ENCODE measurements around the gene SHROOM2. TPM values are rescaled to one million over a fixed set of nuclear protein-coding genes. Genes with fewer than 3 reads are reported as not detected.

The SHROOM2 gene
- total RNA-seq, 1 experiment from 2014 or later: 14.2 TPM

DNA sequence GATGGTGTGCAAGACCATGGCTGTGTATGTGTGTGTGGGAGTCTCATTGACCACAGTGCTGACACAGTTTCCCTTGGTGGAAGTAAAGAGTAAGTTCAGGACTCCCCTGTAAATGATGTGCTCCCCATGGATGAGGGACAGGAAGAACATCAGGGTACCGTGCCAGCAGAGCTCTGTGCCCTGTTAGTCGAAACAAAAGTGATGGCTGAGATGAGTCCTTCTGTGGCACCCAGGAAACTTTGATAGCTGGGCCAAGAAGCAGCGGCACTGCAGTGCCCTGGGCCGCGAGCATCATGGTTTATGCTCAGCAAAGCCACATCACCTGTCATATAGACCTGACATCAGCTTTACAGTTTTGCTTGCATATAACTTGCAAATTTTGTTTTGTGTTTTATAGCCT lies 119.5 kb downstream of the SHROOM2 start:
- Mint-ChIP-seq H3K36me3 (ENCODE audit: insufficient read depth, unreplicated experiment) (peaks cover 5% of the 10 kb centered on the region), H3K27me3 (ENCODE audit: insufficient read depth, unreplicated experiment) (no peaks in the 10 kb centered on the region), H3K4me3 (ENCODE audit: unreplicated experiment) (no peak overlapping the region), H3K9me3 (ENCODE audit: unreplicated experiment) (no peaks in the 10 kb centered on the region), H3K4me1 (ENCODE audit: low read depth, unreplicated experiment) (no peaks in the 10 kb centered on the region), H3K27ac (ENCODE audit: unreplicated experiment) (no peak overlapping the region)
- Histone ChIP-seq H3K9me3 (no peaks in the 10 kb centered on the region), H3K27me3 (replicated peaks; ENCODE audit: control insufficient read depth, insufficient read depth, low read length) (no peaks in the 10 kb centered on the region), H3K4me3 (ENCODE audit: low read depth, low read length) (no peak overlapping the region), H3K4me1 (no peaks in the 10 kb centered on the region), H3K36me3 (ENCODE audit: control insufficient read depth, insufficient read depth, low read length) (no peaks in the 10 kb centered on the region)
- ChIA-PET POLR2A (no interaction called here), CTCF (no interaction called here)
- DNase-seq: no peak
- BruUV-seq (replicated peaks): no TSS peak
- TF ChIP-seq CTCF (IDR thresholded peaks at IDR 0.05; ENCODE audit: insufficient read depth in 1 of 2, low read depth in 1 of 2, low read length in 1 of 2, severe bottlenecking in 1 of 2, unreplicated experiment in 1 of 2): no peak
- intact Hi-C loops (cut with micrococcal nuclease; ENCODE audit: unreplicated experiment): no loop called here

DNA sequence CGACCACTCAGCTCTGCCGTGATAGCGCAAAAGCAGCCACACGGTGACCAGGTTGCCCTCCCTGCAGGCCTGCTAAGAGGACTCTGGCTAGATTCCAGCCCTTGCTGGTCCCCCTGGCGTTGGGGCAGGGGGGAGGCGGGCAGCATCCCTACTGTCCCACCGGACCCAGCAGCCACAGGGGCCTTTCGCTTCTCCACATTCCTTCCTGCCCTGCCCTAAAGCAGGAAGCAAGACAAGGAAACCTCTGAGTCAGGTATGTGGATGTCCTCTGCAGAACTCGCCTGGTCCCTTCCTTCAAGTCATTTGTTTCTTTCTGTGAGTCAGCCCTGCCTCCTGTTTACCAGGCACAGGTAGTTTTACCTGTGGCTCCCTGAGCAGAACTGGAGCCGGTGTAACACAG lies 120.7 kb downstream of the SHROOM2 start:
- CTCF ChIA-PET: no interaction called here
- peak in 1 of 2 experiments; percentile 3 for DNase-seq
- TF ChIP-seq CTCF (IDR thresholded peaks at IDR 0.05; ENCODE audit: insufficient read depth in 1 of 2, low read depth in 1 of 2, low read length in 1 of 2, severe bottlenecking in 1 of 2, unreplicated experiment in 1 of 2): no peak
- Mint-ChIP-seq H3K4me3 (ENCODE audit: unreplicated experiment) (no peak overlapping the region), H3K36me3 (ENCODE audit: insufficient read depth, unreplicated experiment) (peaks cover 5% of the 10 kb centered on the region), H3K27ac (ENCODE audit: unreplicated experiment) (no peak overlapping the region), H3K27me3 (ENCODE audit: insufficient read depth, unreplicated experiment) (no peaks in the 10 kb centered on the region), H3K9me3 (ENCODE audit: unreplicated experiment) (no peaks in the 10 kb centered on the region), H3K4me1 (ENCODE audit: low read depth, unreplicated experiment) (no peaks in the 10 kb centered on the region)
- H3K4me1 ChIP-seq: no peaks in the 10 kb centered on the region
- intact Hi-C loops (cut with micrococcal nuclease; ENCODE audit: unreplicated experiment): no loop called here
- no peaks in the 10 kb centered on the region for H3K36me3 ChIP-seq (ENCODE audit: control insufficient read depth, insufficient read depth, low read length)
- H3K27me3 ChIP-seq (replicated peaks; ENCODE audit: control insufficient read depth, insufficient read depth, low read length): no peaks in the 10 kb centered on the region
- H3K9me3 ChIP-seq: no peaks in the 10 kb centered on the region
- POLR2A ChIA-PET: no interaction called here
- BruUV-seq (replicated peaks): no TSS peak
- no peak overlapping the region for H3K4me3 ChIP-seq (ENCODE audit: low read depth, low read length)

DNA sequence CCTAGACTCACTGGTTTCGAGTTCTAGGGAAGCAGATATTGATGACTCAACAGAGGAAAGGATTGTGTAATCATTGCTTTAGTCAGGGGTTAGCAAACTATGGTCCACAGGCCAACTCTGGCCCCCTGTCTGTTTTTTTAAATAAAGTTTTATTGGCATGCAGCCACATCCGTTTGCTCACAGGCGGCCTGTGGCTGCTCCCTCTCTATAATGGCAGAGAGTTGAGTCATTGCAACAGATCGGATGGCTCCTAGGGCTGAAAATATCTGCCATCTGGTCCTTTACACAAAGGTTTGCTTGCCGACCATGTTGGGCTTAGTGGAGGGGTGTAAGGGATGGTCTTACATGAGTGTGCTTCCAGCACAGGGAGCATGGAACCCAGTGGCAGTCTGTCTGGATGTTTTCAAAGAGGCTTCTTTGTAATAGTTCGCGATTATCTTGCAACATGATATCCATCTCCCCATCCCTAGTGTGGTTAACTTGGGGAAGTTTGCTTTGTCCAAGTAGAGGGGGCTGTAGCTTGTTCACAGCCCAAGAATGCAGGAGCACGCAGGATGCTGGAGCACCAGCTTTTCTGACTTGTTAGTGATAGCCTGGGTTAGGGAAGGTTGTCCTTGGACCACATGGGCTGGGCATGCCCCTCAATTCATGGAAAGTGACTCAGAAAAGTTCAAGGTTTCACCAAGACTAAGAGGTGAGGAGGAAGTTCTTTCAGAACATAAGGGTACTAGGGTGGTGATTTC lies 121.6 kb downstream of the SHROOM2 start:
- POLR2A ChIA-PET: no interaction called here
- intact Hi-C loops (cut with micrococcal nuclease; ENCODE audit: unreplicated experiment): no loop called here
- BruUV-seq (replicated peaks): no TSS peak
- DNase-seq: no peak
- Histone ChIP-seq H3K9me3 (no peaks in the 10 kb centered on the region), H3K4me3 (ENCODE audit: low read depth, low read length) (no peak overlapping the region), H3K4me1 (no peaks in the 10 kb centered on the region), H3K36me3 (ENCODE audit: control insufficient read depth, insufficient read depth, low read length) (no peaks in the 10 kb centered on the region), H3K27me3 (replicated peaks; ENCODE audit: control insufficient read depth, insufficient read depth, low read length) (no peaks in the 10 kb centered on the region)
- peaks cover 5% of the 10 kb centered on the region for H3K36me3 Mint-ChIP-seq (ENCODE audit: insufficient read depth, unreplicated experiment)
- CTCF ChIA-PET: no interaction called here
- no peaks in the 10 kb centered on the region for H3K4me1 Mint-ChIP-seq (ENCODE audit: low read depth, unreplicated experiment)
- H3K27me3 Mint-ChIP-seq (ENCODE audit: insufficient read depth, unreplicated experiment): no peaks in the 10 kb centered on the region
- TF ChIP-seq CTCF (IDR thresholded peaks at IDR 0.05; ENCODE audit: insufficient read depth in 1 of 2, low read depth in 1 of 2, low read length in 1 of 2, severe bottlenecking in 1 of 2, unreplicated experiment in 1 of 2): no peak
- no peak overlapping the region for H3K27ac Mint-ChIP-seq (ENCODE audit: unreplicated experiment)
- H3K9me3 Mint-ChIP-seq (ENCODE audit: unreplicated experiment): no peaks in the 10 kb centered on the region
- no peak overlapping the region for H3K4me3 Mint-ChIP-seq (ENCODE audit: unreplicated experiment)
